ENCODE results near the gene TMEM245. TPM values are rescaled to one million over a fixed set of nuclear protein-coding genes. Genes with fewer than 3 reads are reported as not detected.

The TMEM245 gene
- total RNA-seq, 4 donors from 2014 or later: 109 to 192 (median 137) TPM

- Histone ChIP-seq H3K9me3 (no peaks in the 10 kb centered on the region), H3K27me3 (no peaks in the 10 kb centered on the region), H3K27ac (replicated peaks in 1 of 4) (no peak overlapping the region), H3K4me1 (peaks cover 0 to 6% (median 6%) of the 10 kb centered on the region in 4 donors), H3K4me3 (no peak overlapping the region), H3K36me3 (no peaks in the 10 kb centered on the region)
- 76% methylated on average over 2 of the region's 2 CpGs for WGBS
- TF ChIP-seq POLR2AphosphoS5 (IDR thresholded peaks at IDR 0.05) (no peak), POLR2A (IDR thresholded peaks at IDR 0.05; ENCODE audit: low read depth) (no peak), CTCF (IDR thresholded peaks at IDR 0.05) (no peak), EP300 (IDR thresholded peaks at IDR 0.05) (no peak)
- intact Hi-C loops (cut with DNase I): no loop called here
- no peak for DNase-seq (ENCODE audit: extremely low spot score)
Measured at GRCh38 chr9:109124121-109124520, 4.4 kb upstream of the TMEM245 start.

- peaks cover 2 to 16% (median 14%) of the 10 kb centered on the region in 4 donors for H3K4me1 ChIP-seq
- no peaks in the 10 kb centered on the region for H3K36me3 ChIP-seq
- TF ChIP-seq EP300 (IDR thresholded peaks at IDR 0.05): no peak
- no peak for TF ChIP-seq POLR2A (IDR thresholded peaks at IDR 0.05; ENCODE audit: low read depth)
- TF ChIP-seq CTCF (IDR thresholded peaks at IDR 0.05): no peak
- TF ChIP-seq POLR2AphosphoS5 (IDR thresholded peaks at IDR 0.05): no peak
- H3K9me3 ChIP-seq: no peaks in the 10 kb centered on the region
- no peak for DNase-seq (ENCODE audit: extremely low spot score)
- H3K27me3 ChIP-seq: no peaks in the 10 kb centered on the region
- H3K27ac ChIP-seq (replicated peaks in 1 of 4): no peak overlapping the region
- intact Hi-C loops (cut with DNase I): no loop called here
- H3K4me3 ChIP-seq: no peak overlapping the region
- WGBS: 87% methylated on average over 12 of the region's 12 CpGs
Measured at GRCh38 chr9:109122726-109123621, 3.2 kb upstream of the TMEM245 start.

DNA sequence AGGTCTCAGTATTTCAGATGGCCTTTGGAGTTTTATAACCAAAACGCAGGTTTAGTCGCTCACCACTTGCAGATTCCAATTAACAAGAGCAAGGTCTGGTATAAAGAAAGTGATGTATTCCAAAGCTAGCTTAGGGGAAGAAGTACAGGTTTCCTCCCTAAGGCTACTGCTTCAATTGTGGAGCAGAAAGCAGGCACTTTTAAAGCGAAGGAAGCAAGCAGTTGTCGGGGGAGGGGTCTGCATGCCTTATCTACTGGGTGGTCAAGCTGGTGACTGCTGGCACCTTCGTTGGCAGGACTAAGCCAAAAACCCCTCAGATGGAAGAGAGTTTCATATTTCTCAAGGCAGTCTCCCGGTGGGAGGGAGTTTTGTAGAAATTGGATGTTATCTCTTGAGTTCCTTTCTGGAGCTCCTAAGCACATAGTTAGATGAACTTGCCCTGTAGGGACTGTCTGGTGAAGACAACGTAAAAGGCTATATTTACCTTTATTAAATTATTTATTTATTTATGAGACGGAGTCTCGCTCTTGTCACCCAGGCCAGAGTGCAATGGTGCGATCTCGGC lies 1.6 kb upstream of the TMEM245 start:
- TF ChIP-seq EP300 (IDR thresholded peaks at IDR 0.05) (no peak), POLR2AphosphoS5 (IDR thresholded peaks at IDR 0.05) (no peak), CTCF (IDR thresholded peaks at IDR 0.05) (no peak), POLR2A (IDR thresholded peaks at IDR 0.05; ENCODE audit: low read depth) (no peak)
- intact Hi-C loops (cut with DNase I): no loop called here
- Histone ChIP-seq H3K4me1 (peaks cover 19 to 32% (median 31%) of the 10 kb centered on the region in 4 donors), H3K9me3 (no peaks in the 10 kb centered on the region), H3K27ac (replicated peaks in 1 of 4) (no peak overlapping the region), H3K27me3 (no peaks in the 10 kb centered on the region), H3K4me3 (no peak overlapping the region), H3K36me3 (no peaks in the 10 kb centered on the region)
- no peak for DNase-seq (ENCODE audit: extremely low spot score)
- WGBS: 79% methylated on average over 11 of the region's 11 CpGs

GRCh38 chr9:109120204-109120789 lies 550 bp upstream of the TMEM245 start:
- TF ChIP-seq POLR2A (IDR thresholded peaks at IDR 0.05; ENCODE audit: low read depth) (no peak), EP300 (IDR thresholded peaks at IDR 0.05) (no peak), POLR2AphosphoS5 (IDR thresholded peaks at IDR 0.05) (no peak), CTCF (IDR thresholded peaks at IDR 0.05) (no peak)
- peaks cover 28 to 42% (median 41%) of the 10 kb centered on the region in 4 donors for H3K4me1 ChIP-seq
- 32% methylated on average over 13 of the region's 13 CpGs for WGBS
- no peak for DNase-seq (ENCODE audit: extremely low spot score)
- peak overlapping the region in 2 of 4 donors; percentile 86 to 99 for H3K4me3 ChIP-seq
- intact Hi-C loops (cut with DNase I): no loop called here
- no peaks in the 10 kb centered on the region for H3K27me3 ChIP-seq
- no peaks in the 10 kb centered on the region for H3K36me3 ChIP-seq
- H3K27ac ChIP-seq (replicated peaks in 1 of 4): peak overlapping the region in 1 of 4 donors; percentile 97
- H3K9me3 ChIP-seq: no peaks in the 10 kb centered on the region

Measured in esophagus muscularis mucosa (tissue), 4 donors.